Measurements from ENCODE around the gene BMPR1B.

GRCh38 chr4:94828882-94829281 is 71.1 kb downstream of the BMPR1B start:
- TF ChIP-seq CTCF (IDR thresholded peaks at IDR 0.05), result no peak
- no peak for TF ChIP-seq POLR2AphosphoS5 (IDR thresholded peaks at IDR 0.05)
- TF ChIP-seq POLR2A (IDR thresholded peaks at IDR 0.05), result no peak
